K562 (cell line): Measurements from ENCODE around the gene IRS1. TPM values are rescaled to one million over a fixed set of nuclear protein-coding genes. Genes with fewer than 3 reads are reported as not detected.

Source experiments
- ATAC-seq: fragments of 200-7000 bp; cut with Tn5 transposase; 3 replicates; pipeline ENCODE4 v1.9.1; 2020; ENCODE audit warnings: moderate library complexity
- BruUV-seq: library from RNA; stranded (reverse); fragments of 400-500 nt; replicated peaks from 2 replicates; lab custom pipeline; 2021; lab: Mats Ljungman, UMichigan
- CTCF ChIA-PET: fragments of 300-600 bp; formaldehyde crosslinking; extraction: SDS; loops from one replicate; lab custom pipeline; 2021; ENCODE audit warnings: low intra/inter-chr PET ratio; lab: Yijun Ruan, JAX
- POLR2A ChIA-PET: fragments of 300-600, 350-650 bp; sonication (Branson Sonifier 250); formaldehyde crosslinking; extraction: SDS; loops from one replicate; lab custom pipeline; 2021; ENCODE audit warnings: antibody characterized with exemption, inconsistent platforms; lab: Yijun Ruan, JAX
- DNase-seq, 4 experiments: peaks; one replicate each; pipeline versions ENCODE4 v3.0.0 to v3.0.0-alpha.2; 2011 to 2018; ENCODE audit warnings: low spot score in 3 of 4, mixed read lengths in 3 of 4; ENCODE audit errors: extremely low read depth in 1 of 4
- FAIRE-seq: peaks from 2 replicates; lab custom pipeline; 2011; peaks lifted over from hg19 to GRCh38; lab: Jason Lieb, UNC
- H2AFZ ChIP-seq: 2 replicates; pipeline ENCODE4 v1.6.0; 2011; ENCODE audit warnings: low read depth, low read length, control low read depth, inconsistent platforms
- H3K27ac ChIP-seq: fragments of 200-600 bp; 3 replicates; pipeline ENCODE4 v1.8.0; 2011; ENCODE audit warnings: low read depth, mild to moderate bottlenecking, control low read depth, inconsistent platforms, low read length, moderate library complexity, mixed read lengths; ENCODE audit errors: extremely low read depth
- H3K27me3 ChIP-seq, 2 experiments: fragments of 300-600 bp in 1 of 2; 2 replicates in 1 of 2; 3 replicates in 1 of 2; pipeline versions ENCODE4 v1.6.0 to v1.8.0; 2011; ENCODE audit warnings: inconsistent platforms in 2 of 2, low read length in 2 of 2, mild to moderate bottlenecking in 1 of 2, mixed read lengths in 1 of 2, moderate library complexity in 1 of 2; ENCODE audit not compliant: control insufficient read depth in 2 of 2, insufficient read depth in 2 of 2
- H3K36me3 ChIP-seq: fragments of 300-600 bp; 3 replicates; pipeline ENCODE4 v1.8.0; 2011; ENCODE audit warnings: mild to moderate bottlenecking, low read length, inconsistent platforms; ENCODE audit not compliant: control insufficient read depth, insufficient read depth
- H3K4me1 ChIP-seq, 2 experiments: fragments of 200-600 bp in 1 of 2; replicated peaks in 1 of 2; 2 replicates in 1 of 2; 3 replicates in 1 of 2; pipeline versions ENCODE4 v1.5.1 to v1.8.0; 2011; ENCODE audit warnings: inconsistent platforms in 2 of 2, low read length in 2 of 2, mild to moderate bottlenecking in 1 of 2, mixed read lengths in 1 of 2, moderate library complexity in 1 of 2; ENCODE audit not compliant: control insufficient read depth in 2 of 2, insufficient read depth in 2 of 2
- H3K4me2 ChIP-seq: 2 replicates; pipeline ENCODE4 v1.6.1; 2011; ENCODE audit warnings: low read length, control low read depth, inconsistent platforms, mixed read lengths; ENCODE audit not compliant: insufficient read depth
- H3K4me3 ChIP-seq: fragments of 200-600 bp; sonication (generic), shearing (Covaris generic); 2 replicates; pipeline ENCODE4 v1.5.1; 2016; ENCODE audit warnings: control low read depth, inconsistent platforms
- H3K79me2 ChIP-seq: fragments of 200-600 bp; 3 replicates; pipeline ENCODE4 v1.8.0; 2011; ENCODE audit warnings: low read length, inconsistent platforms; ENCODE audit not compliant: control insufficient read depth, insufficient read depth
- H3K9ac ChIP-seq, 2 experiments: 2 replicates each; pipeline versions ENCODE4 v1.6.0 to v1.6.1; 2011; ENCODE audit warnings: low read depth in 2 of 2, low read length in 2 of 2, control low read depth in 1 of 2, inconsistent platforms in 1 of 2, mild to moderate bottlenecking in 1 of 2, mixed read lengths in 1 of 2; ENCODE audit not compliant: insufficient read depth in 1 of 2
- H3K9me1 ChIP-seq: one replicate; pipeline ENCODE4 v1.6.0; 2011; ENCODE audit warnings: inconsistent platforms, mild to moderate bottlenecking, low read length, moderate library complexity; ENCODE audit not compliant: control insufficient read depth, insufficient read depth
- H3K9me3 ChIP-seq: replicated peaks from 2 replicates; pipeline ENCODE4 v1.5.1; 2011; ENCODE audit warnings: low read depth, low read length, inconsistent platforms; ENCODE audit not compliant: control insufficient read depth, insufficient read depth
- H4K20me1 ChIP-seq: replicated peaks from 2 replicates; pipeline ENCODE4 v1.6.1; 2011; ENCODE audit warnings: low read length, inconsistent platforms, mixed read lengths; ENCODE audit not compliant: control insufficient read depth, insufficient read depth
- BACH1 ChIP-seq: fragments of 200-800 bp; sonication (Bioruptor generic); IDR thresholded peaks from 2 replicates; pipeline ENCODE4 v1.6.1; 2016; ENCODE audit warnings: missing genetic modification characterization, missing compliant biosample characterization
- BRCA1 ChIP-seq, 2 experiments: fragments of 450-650 bp in 1 of 2; sonication (generic) in 1 of 2; formaldehyde crosslinking in 1 of 2; IDR thresholded peaks; 2 replicates each; pipeline versions ENCODE4 v1.5.0 to v1.6.1; 2017 to 2020; ENCODE audit warnings: mild to moderate bottlenecking in 1 of 2, missing genetic modification reagents in 1 of 2
- CBX5 ChIP-seq: IDR thresholded peaks from 2 replicates; pipeline ENCODE4 v1.6.1; 2014; ENCODE audit warnings: low read depth, borderline replicate concordance
- GABPA ChIP-seq: fragments of 200-800 bp; sonication (Bioruptor generic); conservative IDR thresholded peaks from 2 replicates; pipeline ENCODE4 v1.6.1; 2016; ENCODE audit warnings: low read depth, missing genetic modification characterization, missing compliant biosample characterization
- KLF16 ChIP-seq: IDR thresholded peaks from 2 replicates; pipeline ENCODE4 v1.6.1; 2016; ENCODE audit warnings: antibody characterized with exemption
- NR4A1 ChIP-seq, 2 experiments: fragments of 250-450 bp in 1 of 2; fragments of 450-650 bp in 1 of 2; sonication (Bioruptor Pico) in 1 of 2; IDR thresholded peaks; 2 replicates each; pipeline versions ENCODE4 v1.4.0 to v1.6.1; 2016 to 2020; ENCODE audit warnings: mild to moderate bottlenecking in 2 of 2, missing compliant biosample characterization in 1 of 2, missing genetic modification characterization in 1 of 2, moderate library complexity in 1 of 2
- POLR2G ChIP-seq: fragments of 200-400 bp; formaldehyde crosslinking; IDR thresholded peaks from 2 replicates; pipeline ENCODE4 v1.6.1; 2017; ENCODE audit warnings: low read depth, mild to moderate bottlenecking, antibody characterized with exemption, low read length, moderate library complexity
- RB1 ChIP-seq: fragments of 450-650 bp; IDR thresholded peaks from 2 replicates; pipeline ENCODE4 v1.6.1; 2017; ENCODE audit warnings: low read depth, mild to moderate bottlenecking
- RBM25 ChIP-seq: fragments of 200-400 bp; formaldehyde crosslinking; IDR thresholded peaks from 2 replicates; pipeline ENCODE4 v1.6.1; 2018; ENCODE audit warnings: low read length, low read depth, moderate library complexity; ENCODE audit not compliant: severe bottlenecking
- TFAM ChIP-seq: fragments of 250-450 bp; sonication (Bioruptor Pico); conservative IDR thresholded peaks from 2 replicates; pipeline ENCODE4 v1.5.0; 2021; ENCODE audit warnings: mild to moderate bottlenecking, moderate library complexity
- ZNF644 ChIP-seq: fragments of 200-800 bp; sonication (Bioruptor generic); IDR thresholded peaks from 2 replicates; pipeline ENCODE4 v1.6.1; 2016; ENCODE audit warnings: low read depth, missing genetic modification characterization, missing compliant biosample characterization
- in situ Hi-C: fragments of 300-500 bp; cut with MboI; formaldehyde crosslinking; loops from 4 replicates; pipeline ENCODE4 v1.15.0; 2018; ENCODE audit warnings: inconsistent platforms, mixed read lengths
- intact Hi-C: fragments of 100-400 bp; cut with micrococcal nuclease; formaldehyde crosslinking; loops from 2 replicates; pipeline ENCODE4 v1.14.2; 2022
- polyA plus RNA-seq, 8 experiments: library from polyadenylated mRNA; depleted of rRNA in 4 of 8; stranded (reverse) in 5 of 8; unstranded in 3 of 8; fragments of >200 nt; fragmentation: Nextera tagmentation in 2 of 8; fragmentation: Illumina TruSeq in 1 of 8; extraction: Ambion mirVana in 2 of 8; extraction: Trizol in 1 of 8; gene quantifications; 2 replicates each; pipeline versions ENCODE4 v1.2.1 to v1.2.3, GENCODE V29; 2011 to 2014; ENCODE audit warnings: inconsistent platforms in 1 of 8, missing spikeins in 1 of 8
- total RNA-seq, 7 experiments: library from RNA; depleted of rRNA in 6 of 7; stranded (reverse); fragments of >200 nt in 6 of 7; fragmentation: Illumina TruSeq in 2 of 7; extraction: Trizol in 2 of 7; gene quantifications; 2 replicates each; pipeline versions ENCODE4 v1.2.1 to v1.2.3, GENCODE V29; 2011 to 2021; ENCODE audit warnings: low replicate concordance in 1 of 7
- TF ChIP-seq, protein P1 (sequence below): fragments of 450-650 bp; IDR thresholded peaks from 2 replicates; pipeline ENCODE4 v1.6.1; 2017; ENCODE audit warnings: antibody characterized with exemption, mild to moderate bottlenecking
- TF ChIP-seq, protein P2 (sequence below): fragments of 250-450 bp; sonication (Bioruptor Pico); IDR thresholded peaks from 2 replicates; pipeline ENCODE4 v1.4.0; 2020; ENCODE audit warnings: mild to moderate bottlenecking
- TF ChIP-seq, protein P3 (sequence below): fragments of 250-450 bp; sonication (Bioruptor Pico); IDR thresholded peaks from 2 replicates; pipeline ENCODE4 v1.8.0; 2022; ENCODE audit warnings: inconsistent platforms, mild to moderate bottlenecking, moderate library complexity, borderline replicate concordance

Gene IRS1
- total and polyA plus RNA-seq, 9 of the 15 experiments (the other 6 are each of a cell fraction or from before 2014, with no cell fraction given) = under 0.01 to 0.31 (median 0.08) TPM; not detected in 1

DNA sequence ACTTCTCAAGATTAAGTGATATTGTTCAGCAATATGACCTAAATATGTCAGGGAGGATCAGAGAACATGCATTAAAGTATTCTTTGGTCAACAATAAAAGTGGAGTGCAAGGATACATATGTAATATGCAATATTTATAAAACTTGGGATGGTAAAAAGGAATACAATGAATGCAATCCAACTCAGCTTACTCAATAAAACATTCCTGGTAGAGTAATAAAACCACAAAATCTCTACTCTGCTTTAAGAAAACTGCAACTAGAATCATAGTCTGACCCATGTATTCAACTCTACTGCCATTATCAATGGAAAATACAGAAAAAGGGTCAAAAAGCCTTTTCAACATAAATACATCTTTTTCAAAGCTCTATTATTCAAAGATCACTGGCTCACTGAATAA, 11.6 kb downstream of the IRS1 start:
- H3K36me3 ChIP-seq = no peaks in the 10 kb centered on the region
- DNase-seq = no peak
- H3K4me1 ChIP-seq = peaks cover 0 to 11% of the 10 kb centered on the region in 2 experiments; a peak in 3 of 5 replicates
- ChIA-PET POLR2A (no interaction called here), CTCF (no interaction called here)
- in situ Hi-C loops (no loop called here), intact Hi-C loops (no loop called here)
- no TSS peak for BruUV-seq
- no peaks in the 10 kb centered on the region for H3K27me3 ChIP-seq
- H4K20me1 ChIP-seq = no peaks in the 10 kb centered on the region
- no peaks in the 10 kb centered on the region for H3K79me2 ChIP-seq
- no peak overlapping the region for H3K27ac ChIP-seq
- no peak overlapping the region for H2AFZ ChIP-seq
- no peak overlapping the region for H3K9ac ChIP-seq
- H3K4me3 ChIP-seq = no peak overlapping the region
- no peaks in the 10 kb centered on the region for H3K9me1 ChIP-seq
- H3K9me3 ChIP-seq = no peaks in the 10 kb centered on the region; the same call in 1 of the 2 replicates
- no peak for FAIRE-seq
- no peak overlapping the region for H3K4me2 ChIP-seq
- ATAC-seq = no peak
- no peak for TF ChIP-seq BRCA1 (IDR thresholded peaks at IDR 0.05)
- no peak for TF ChIP-seq BRCA1 (CRISPR knock-in tag; IDR thresholded peaks at IDR 0.05)
- TF ChIP-seq, protein P1, sequence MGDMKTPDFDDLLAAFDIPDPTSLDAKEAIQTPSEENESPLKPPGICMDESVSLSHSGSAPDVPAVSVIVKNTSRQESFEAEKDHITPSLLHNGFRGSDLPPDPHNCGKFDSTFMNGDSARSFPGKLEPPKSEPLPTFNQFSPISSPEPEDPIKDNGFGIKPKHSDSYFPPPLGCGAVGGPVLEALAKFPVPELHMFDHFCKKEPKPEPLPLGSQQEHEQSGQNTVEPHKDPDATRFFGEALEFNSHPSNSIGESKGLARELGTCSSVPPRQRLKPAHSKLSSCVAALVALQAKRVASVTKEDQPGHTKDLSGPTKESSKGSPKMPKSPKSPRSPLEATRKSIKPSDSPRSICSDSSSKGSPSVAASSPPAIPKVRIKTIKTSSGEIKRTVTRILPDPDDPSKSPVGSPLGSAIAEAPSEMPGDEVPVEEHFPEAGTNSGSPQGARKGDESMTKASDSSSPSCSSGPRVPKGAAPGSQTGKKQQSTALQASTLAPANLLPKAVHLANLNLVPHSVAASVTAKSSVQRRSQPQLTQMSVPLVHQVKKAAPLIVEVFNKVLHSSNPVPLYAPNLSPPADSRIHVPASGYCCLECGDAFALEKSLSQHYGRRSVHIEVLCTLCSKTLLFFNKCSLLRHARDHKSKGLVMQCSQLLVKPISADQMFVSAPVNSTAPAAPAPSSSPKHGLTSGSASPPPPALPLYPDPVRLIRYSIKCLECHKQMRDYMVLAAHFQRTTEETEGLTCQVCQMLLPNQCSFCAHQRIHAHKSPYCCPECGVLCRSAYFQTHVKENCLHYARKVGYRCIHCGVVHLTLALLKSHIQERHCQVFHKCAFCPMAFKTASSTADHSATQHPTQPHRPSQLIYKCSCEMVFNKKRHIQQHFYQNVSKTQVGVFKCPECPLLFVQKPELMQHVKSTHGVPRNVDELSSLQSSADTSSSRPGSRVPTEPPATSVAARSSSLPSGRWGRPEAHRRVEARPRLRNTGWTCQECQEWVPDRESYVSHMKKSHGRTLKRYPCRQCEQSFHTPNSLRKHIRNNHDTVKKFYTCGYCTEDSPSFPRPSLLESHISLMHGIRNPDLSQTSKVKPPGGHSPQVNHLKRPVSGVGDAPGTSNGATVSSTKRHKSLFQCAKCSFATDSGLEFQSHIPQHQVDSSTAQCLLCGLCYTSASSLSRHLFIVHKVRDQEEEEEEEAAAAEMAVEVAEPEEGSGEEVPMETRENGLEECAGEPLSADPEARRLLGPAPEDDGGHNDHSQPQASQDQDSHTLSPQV = no peak
- no peak for TF ChIP-seq BACH1 (tag)
- TF ChIP-seq RBM25 = no peak
- no peak for TF ChIP-seq RB1
- no peak for TF ChIP-seq ZNF644 (tag)
- TF ChIP-seq, protein P2, sequence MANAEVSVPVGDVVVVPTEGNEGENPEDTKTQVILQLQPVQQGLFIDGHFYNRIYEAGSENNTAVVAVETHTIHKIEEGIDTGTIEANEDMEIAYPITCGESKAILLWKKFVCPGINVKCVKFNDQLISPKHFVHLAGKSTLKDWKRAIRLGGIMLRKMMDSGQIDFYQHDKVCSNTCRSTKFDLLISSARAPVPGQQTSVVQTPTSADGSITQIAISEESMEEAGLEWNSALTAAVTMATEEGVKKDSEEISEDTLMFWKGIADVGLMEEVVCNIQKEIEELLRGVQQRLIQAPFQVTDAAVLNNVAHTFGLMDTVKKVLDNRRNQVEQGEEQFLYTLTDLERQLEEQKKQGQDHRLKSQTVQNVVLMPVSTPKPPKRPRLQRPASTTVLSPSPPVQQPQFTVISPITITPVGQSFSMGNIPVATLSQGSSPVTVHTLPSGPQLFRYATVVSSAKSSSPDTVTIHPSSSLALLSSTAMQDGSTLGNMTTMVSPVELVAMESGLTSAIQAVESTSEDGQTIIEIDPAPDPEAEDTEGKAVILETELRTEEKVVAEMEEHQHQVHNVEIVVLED = no peak
- no peak for TF ChIP-seq POLR2G
- TF ChIP-seq KLF16 = no peak
- no peak for TF ChIP-seq TFAM (CRISPR knock-in tag)
- TF ChIP-seq, protein P3, sequence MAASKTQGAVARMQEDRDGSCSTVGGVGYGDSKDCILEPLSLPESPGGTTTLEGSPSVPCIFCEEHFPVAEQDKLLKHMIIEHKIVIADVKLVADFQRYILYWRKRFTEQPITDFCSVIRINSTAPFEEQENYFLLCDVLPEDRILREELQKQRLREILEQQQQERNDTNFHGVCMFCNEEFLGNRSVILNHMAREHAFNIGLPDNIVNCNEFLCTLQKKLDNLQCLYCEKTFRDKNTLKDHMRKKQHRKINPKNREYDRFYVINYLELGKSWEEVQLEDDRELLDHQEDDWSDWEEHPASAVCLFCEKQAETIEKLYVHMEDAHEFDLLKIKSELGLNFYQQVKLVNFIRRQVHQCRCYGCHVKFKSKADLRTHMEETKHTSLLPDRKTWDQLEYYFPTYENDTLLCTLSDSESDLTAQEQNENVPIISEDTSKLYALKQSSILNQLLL (CRISPR knock-in tag) = no peak
- no peak for TF ChIP-seq NR4A1 (CRISPR knock-in tag; IDR thresholded peaks at IDR 0.05)
- no peak for TF ChIP-seq NR4A1 (tag; IDR thresholded peaks at IDR 0.05)
- TF ChIP-seq CBX5 = no peak
- TF ChIP-seq GABPA (tag) = no peak
